Loucy (cell line): Measurements from ENCODE around the gene ZNF804A.
"Not testable (repeated sequence)": the region's sequence is repeated elsewhere in the genome, so short reads cannot be mapped to it uniquely, and the experiment has no call there.

Source experiments
- H2AFZ ChIP-seq: fragments of 200-600 bp; sonication (generic); 2 replicates; pipeline ENCODE4 v1.6.0; 2016; ENCODE audit warnings: antibody characterized with exemption, mild to moderate bottlenecking, low read length, moderate library complexity
- H3F3A ChIP-seq: fragments of 200-600 bp; 2 replicates; pipeline ENCODE4 v1.6.0; 2016; ENCODE audit warnings: antibody characterized with exemption, low read depth, mild to moderate bottlenecking
- H3K27me3 ChIP-seq: fragments of 200-600 bp; sonication (generic); 2 replicates; pipeline ENCODE4 v1.6.1; 2014; ENCODE audit warnings: low read length, mild to moderate bottlenecking; ENCODE audit not compliant: insufficient read depth, poor library complexity, severe bottlenecking
- H3K36me3 ChIP-seq: fragments of 200-600 bp; sonication (generic); 2 replicates; pipeline ENCODE4 v1.6.1; 2016; ENCODE audit warnings: low read length; ENCODE audit not compliant: insufficient read depth
- H3K4me1 ChIP-seq: fragments of 200-600 bp; sonication (generic); 2 replicates; pipeline ENCODE4 v1.5.1; 2014; ENCODE audit warnings: low read length, mild to moderate bottlenecking; ENCODE audit not compliant: insufficient read depth, poor library complexity, severe bottlenecking
- H3K4me2 ChIP-seq: fragments of 200-600 bp; sonication (generic); 2 replicates; pipeline ENCODE4 v1.6.0; 2014; ENCODE audit warnings: antibody characterized with exemption, low read length, low read depth, mild to moderate bottlenecking; ENCODE audit not compliant: poor library complexity, severe bottlenecking
- H3K4me3 ChIP-seq: fragments of 200-600 bp; sonication (generic); 2 replicates; pipeline ENCODE4 v1.5.1; 2014; ENCODE audit warnings: low read length, mild to moderate bottlenecking, mixed read lengths; ENCODE audit not compliant: poor library complexity, severe bottlenecking
- H3K79me2 ChIP-seq: fragments of 200-600 bp; sonication (generic); 2 replicates; pipeline ENCODE4 v1.6.1; 2014; ENCODE audit warnings: low read length; ENCODE audit not compliant: insufficient read depth
- H3K9ac ChIP-seq: fragments of 200-600 bp; sonication (generic); 2 replicates; pipeline ENCODE4 v1.6.0; 2014; ENCODE audit warnings: mild to moderate bottlenecking, low read depth, low read length, moderate library complexity; ENCODE audit not compliant: poor library complexity, severe bottlenecking
- H3K9me2 ChIP-seq: fragments of 200-600 bp; sonication (generic); replicated peaks from 2 replicates; pipeline ENCODE4 v1.6.1; 2016; ENCODE audit warnings: low read depth, low read length, mixed read lengths
- H3K9me3 ChIP-seq: fragments of 200-600 bp; sonication (generic); 2 replicates; pipeline ENCODE4 v1.6.1; 2014; ENCODE audit warnings: mild to moderate bottlenecking, antibody characterized with exemption, low read length, low read depth; ENCODE audit not compliant: insufficient read depth
- H4K20me1 ChIP-seq: fragments of 200-600 bp; sonication (generic); 2 replicates; pipeline ENCODE4 v1.6.0; 2014; ENCODE audit warnings: antibody characterized with exemption, low read length, mild to moderate bottlenecking; ENCODE audit not compliant: insufficient read depth, poor library complexity, severe bottlenecking
- EZH2phosphoT487 ChIP-seq: fragments of 200-600 bp; IDR thresholded peaks from 2 replicates; pipeline ENCODE4 v1.6.1; 2018; ENCODE audit warnings: antibody characterized with exemption, mild to moderate bottlenecking, moderate library complexity, borderline replicate concordance
- TF ChIP-seq, protein P1 (sequence below): fragments of 200-600 bp; sonication (generic); conservative IDR thresholded peaks from 2 replicates; pipeline ENCODE4 v1.5.1; 2014; ENCODE audit warnings: mild to moderate bottlenecking, antibody characterized with exemption, low read length

Gene ZNF804A

DNA sequence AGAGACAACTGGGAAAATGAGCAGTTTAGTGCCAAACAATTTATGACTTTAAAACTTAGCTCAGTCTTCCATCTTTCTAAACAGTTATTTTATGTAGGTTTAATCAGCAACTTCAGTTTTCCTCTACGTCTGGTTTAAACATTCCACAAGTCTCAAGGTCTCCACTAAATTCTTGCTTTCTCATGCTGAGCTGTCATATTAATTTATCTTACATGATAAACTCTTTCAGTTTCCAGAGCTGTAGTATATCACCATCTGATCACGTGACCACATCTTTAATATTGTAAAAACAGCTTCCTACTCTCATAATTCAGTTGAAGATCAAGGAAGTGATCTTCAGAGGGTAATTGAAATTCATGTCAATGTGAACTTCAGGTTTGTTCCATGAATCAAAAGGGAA lies 158.6 kb downstream of the ZNF804A start:
- H3F3A ChIP-seq = no peaks in the 10 kb centered on the region
- H3K9me2 ChIP-seq = no peaks in the 10 kb centered on the region
- no peaks in the 10 kb centered on the region for H3K4me1 ChIP-seq
- H2AFZ ChIP-seq = no peak overlapping the region
- no peaks in the 10 kb centered on the region for H3K27me3 ChIP-seq
- no peaks in the 10 kb centered on the region for H4K20me1 ChIP-seq
- no peak overlapping the region for H3K4me2 ChIP-seq
- no peak for TF ChIP-seq EZH2phosphoT487
- H3K9me3 ChIP-seq = no peaks in the 10 kb centered on the region
- H3K36me3 ChIP-seq = no peaks in the 10 kb centered on the region
- no peaks in the 10 kb centered on the region for H3K79me2 ChIP-seq
- no peak overlapping the region for H3K9ac ChIP-seq
- H3K4me3 ChIP-seq = no peak overlapping the region

DNA sequence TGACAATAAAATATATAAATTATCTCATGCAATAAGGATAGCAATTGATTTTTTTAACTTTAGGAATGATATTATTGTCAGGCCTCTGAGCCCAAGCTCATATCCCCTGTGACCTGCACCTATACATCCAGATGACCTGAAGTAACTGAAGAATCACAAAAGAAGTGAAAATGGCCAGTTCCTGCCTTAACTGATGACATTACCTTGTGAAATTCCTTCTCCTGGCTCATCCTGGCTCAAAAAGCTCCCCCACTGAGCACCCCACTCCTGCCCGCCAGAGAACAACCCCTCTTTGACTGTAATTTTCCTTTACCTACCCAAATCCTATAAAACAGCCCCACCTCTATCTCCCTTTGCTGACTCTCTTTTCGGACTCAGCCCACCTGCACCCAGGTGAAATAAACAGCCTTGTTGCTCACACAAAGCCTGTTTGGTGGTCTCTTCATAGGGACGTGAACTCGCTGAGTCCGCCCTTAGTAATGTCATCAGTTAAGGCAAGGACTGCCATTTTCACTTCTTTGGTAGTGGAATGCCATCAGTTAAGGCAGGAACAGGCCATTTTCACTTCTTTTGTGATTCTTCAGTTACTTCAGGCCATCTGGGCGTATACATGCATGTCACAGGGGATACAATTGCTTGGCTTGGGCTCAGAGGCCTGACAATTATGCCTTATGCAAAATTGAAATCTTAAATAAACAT lies 161.4 kb downstream of the ZNF804A start:
- H3K4me1 ChIP-seq, H3F3A ChIP-seq, H3K79me2 ChIP-seq: not testable (repeated sequence)

DNA sequence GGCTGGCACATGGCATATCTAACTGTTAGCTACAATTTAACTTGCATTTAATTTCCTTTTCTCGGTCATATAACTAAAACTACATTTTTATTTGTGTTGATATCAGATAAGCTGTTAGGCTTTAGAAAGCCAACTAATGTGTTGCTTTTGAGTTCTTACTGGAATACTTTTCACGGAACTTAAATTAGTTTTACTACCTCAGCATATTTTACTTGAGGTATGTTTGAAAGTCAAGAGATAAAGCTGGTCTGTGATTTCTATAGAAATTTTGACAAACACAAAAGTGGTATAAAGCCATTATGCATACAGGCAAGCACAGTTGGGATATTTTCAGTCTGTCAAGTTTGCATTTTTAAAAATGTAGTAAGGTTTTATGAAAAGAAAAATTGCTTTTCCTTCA lies 162.6 kb downstream of the ZNF804A start:
- no peak overlapping the region for H3K4me3 ChIP-seq
- H3K27me3 ChIP-seq = no peaks in the 10 kb centered on the region
- no peaks in the 10 kb centered on the region for H3K36me3 ChIP-seq
- H4K20me1 ChIP-seq = no peaks in the 10 kb centered on the region
- no peak overlapping the region for H2AFZ ChIP-seq
- H3K4me1 ChIP-seq = no peaks in the 10 kb centered on the region
- no peak overlapping the region for H3K9ac ChIP-seq
- TF ChIP-seq, protein P1, sequence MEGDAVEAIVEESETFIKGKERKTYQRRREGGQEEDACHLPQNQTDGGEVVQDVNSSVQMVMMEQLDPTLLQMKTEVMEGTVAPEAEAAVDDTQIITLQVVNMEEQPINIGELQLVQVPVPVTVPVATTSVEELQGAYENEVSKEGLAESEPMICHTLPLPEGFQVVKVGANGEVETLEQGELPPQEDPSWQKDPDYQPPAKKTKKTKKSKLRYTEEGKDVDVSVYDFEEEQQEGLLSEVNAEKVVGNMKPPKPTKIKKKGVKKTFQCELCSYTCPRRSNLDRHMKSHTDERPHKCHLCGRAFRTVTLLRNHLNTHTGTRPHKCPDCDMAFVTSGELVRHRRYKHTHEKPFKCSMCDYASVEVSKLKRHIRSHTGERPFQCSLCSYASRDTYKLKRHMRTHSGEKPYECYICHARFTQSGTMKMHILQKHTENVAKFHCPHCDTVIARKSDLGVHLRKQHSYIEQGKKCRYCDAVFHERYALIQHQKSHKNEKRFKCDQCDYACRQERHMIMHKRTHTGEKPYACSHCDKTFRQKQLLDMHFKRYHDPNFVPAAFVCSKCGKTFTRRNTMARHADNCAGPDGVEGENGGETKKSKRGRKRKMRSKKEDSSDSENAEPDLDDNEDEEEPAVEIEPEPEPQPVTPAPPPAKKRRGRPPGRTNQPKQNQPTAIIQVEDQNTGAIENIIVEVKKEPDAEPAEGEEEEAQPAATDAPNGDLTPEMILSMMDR = no peak
- no peak for TF ChIP-seq EZH2phosphoT487
- no peaks in the 10 kb centered on the region for H3K9me2 ChIP-seq
- no peaks in the 10 kb centered on the region for H3K79me2 ChIP-seq
- H3K9me3 ChIP-seq = no peaks in the 10 kb centered on the region
- H3F3A ChIP-seq = no peaks in the 10 kb centered on the region
- no peak overlapping the region for H3K4me2 ChIP-seq

More for the DNA sequence above, 161.4 kb downstream of the ZNF804A start:
- H3K9me2 ChIP-seq, H3K36me3 ChIP-seq, H3K4me3 ChIP-seq, H3K4me2 ChIP-seq, H2AFZ ChIP-seq, H4K20me1 ChIP-seq, H3K27me3 ChIP-seq, H3K9me3 ChIP-seq, H3K9ac ChIP-seq: not testable (repeated sequence)

DNA sequence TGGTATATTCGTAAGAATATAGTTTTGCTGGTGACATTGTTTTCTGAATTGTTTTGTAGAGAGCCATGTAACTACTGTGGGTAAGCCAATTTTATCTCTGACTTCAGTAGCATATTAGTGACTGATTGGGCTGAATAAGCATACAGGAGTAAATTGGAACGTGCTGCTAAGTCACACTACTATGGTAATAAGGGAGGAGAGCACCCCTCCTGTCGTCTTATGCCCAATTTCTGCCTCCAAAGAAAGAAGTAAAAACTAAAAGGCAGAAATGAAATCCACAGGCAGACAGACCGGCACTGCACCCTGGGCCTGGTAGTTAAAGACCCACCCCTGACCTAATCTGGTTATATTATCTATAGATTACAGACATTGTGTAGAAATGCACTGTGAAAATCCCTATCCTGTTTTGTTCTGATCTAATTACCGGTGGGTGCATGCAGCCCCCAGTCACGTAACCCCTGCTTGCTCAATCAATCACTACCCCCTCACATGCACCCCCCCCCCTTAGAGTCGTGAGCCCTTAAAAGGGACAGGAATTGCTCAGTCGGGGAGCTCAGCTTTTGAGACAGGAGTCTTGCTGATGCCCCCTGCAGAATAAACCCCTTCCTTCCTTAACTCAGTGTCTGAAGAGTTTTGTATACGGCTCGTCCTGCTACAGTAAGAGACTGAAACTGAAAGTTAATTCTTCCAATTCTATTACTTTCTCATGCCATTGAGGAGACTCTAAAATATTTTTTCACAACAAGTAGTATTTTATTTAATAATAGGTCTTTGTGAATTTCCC lies 167.0 kb downstream of the ZNF804A start:
- Histone ChIP-seq H3K4me1 (no peaks in the 10 kb centered on the region), H3K79me2 (no peaks in the 10 kb centered on the region), H2AFZ (no peak overlapping the region), H3K9me3 (no peaks in the 10 kb centered on the region), H3K9me2 (no peaks in the 10 kb centered on the region), H3F3A (no peaks in the 10 kb centered on the region), H3K9ac (no peak overlapping the region), H3K36me3 (no peaks in the 10 kb centered on the region), H4K20me1 (no peaks in the 10 kb centered on the region), H3K27me3 (no peaks in the 10 kb centered on the region), H3K4me3 (peak overlapping the region; percentile 2), H3K4me2 (no peak overlapping the region)
- no peak for TF ChIP-seq EZH2phosphoT487
- TF ChIP-seq, protein P1 = no peak
